GM19372 (cell line): ENCODE data around the gene COQ8B.

ENCODE experiments used
- ATAC-seq: cut with Tn5 transposase; IDR thresholded peaks from one replicate; pipeline ENCODE4 v1.9.1; 2021; ENCODE audit warnings: mild to moderate bottlenecking, low read depth, moderate library complexity; ENCODE audit not compliant: unreplicated experiment

The COQ8B gene

DNA sequence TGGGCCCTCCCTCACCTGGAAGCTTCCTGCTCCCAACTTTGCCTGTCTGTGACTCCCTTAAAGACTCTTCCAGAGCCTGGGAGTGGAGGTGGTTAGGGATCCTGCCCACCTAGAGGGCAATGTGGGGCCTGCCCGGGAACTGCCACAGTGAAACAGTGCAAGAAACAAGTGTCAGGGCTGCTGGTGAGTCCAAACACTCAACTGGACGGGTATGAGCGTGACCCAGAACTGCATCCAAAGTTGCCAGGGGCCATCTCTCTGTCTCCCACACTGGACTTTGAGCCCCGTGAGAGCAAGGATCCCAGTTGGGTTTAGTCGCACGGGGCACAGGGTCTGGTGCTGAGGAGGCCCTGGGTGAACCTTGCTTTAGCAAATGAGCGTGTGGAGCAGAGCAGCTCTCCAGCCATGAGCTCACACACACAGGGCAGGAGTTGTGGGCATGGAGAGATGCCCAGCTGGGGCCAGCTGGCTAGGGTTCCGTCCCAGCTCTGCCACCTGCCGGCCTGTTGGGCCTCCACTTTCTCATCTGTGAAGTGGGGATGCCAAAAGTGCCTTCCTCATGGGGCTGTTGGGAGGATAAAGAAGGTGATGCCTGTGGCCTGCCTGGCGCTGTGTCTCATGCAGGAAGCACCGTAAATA lies 23.4 kb downstream of the COQ8B start:
- no peak for ATAC-seq

DNA sequence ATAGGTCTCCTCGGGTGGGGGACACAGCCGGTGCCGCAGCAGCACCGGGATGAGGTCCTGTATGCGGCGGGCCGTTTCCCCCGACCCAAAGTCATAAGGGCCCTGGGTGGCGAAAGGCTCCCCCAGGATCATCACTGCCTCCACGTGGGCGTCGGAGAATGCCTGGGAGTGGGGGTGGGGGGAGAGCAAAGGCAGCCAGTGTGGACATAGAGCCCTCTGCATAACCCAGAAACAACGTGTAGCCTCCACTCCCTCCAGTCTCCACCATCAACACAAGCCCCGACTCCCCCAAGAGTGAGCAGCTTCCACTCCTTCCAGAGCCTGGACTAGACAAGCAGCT lies 24.5 kb downstream of the COQ8B start:
- no peak for ATAC-seq

DNA sequence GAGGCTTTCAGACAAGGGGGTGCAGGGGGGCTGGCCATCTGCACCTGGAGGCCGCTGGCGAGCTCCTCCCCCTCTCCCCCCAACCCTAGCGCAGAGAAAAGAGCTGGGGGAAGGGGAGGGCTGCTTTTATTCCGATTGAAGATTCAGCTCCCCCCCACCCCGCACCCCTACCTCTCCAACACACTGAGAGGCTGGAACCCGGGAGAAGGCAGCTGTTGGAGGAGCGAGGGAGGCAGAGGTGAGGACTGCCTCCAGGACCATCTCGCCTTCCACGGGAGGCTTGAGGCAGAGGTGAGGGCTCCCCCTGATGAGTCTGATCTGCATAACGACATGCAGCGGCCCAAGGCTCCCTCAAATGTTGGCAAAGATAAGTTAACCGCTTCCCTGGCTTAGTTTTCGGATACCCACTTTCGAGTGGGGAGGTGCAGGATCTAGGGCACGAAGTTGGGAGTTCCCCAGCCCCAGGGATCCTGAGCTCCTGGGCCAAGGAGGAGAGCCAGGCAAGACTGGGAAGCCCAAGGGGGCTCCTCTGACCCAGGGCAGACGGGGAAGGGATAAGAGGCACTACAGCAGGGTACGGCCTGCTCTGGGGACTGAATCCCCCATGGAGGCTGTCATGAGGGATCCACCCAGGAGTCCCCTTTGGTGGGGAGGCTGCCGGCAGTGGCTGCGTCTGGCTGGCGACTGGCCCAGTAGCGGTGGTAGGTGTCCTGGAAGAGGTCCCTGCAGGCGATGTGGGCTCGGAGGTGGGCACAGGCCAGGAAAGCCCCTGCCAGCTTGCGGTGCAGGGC lies 25.1 kb downstream of the COQ8B start:
- no peak for ATAC-seq

DNA sequence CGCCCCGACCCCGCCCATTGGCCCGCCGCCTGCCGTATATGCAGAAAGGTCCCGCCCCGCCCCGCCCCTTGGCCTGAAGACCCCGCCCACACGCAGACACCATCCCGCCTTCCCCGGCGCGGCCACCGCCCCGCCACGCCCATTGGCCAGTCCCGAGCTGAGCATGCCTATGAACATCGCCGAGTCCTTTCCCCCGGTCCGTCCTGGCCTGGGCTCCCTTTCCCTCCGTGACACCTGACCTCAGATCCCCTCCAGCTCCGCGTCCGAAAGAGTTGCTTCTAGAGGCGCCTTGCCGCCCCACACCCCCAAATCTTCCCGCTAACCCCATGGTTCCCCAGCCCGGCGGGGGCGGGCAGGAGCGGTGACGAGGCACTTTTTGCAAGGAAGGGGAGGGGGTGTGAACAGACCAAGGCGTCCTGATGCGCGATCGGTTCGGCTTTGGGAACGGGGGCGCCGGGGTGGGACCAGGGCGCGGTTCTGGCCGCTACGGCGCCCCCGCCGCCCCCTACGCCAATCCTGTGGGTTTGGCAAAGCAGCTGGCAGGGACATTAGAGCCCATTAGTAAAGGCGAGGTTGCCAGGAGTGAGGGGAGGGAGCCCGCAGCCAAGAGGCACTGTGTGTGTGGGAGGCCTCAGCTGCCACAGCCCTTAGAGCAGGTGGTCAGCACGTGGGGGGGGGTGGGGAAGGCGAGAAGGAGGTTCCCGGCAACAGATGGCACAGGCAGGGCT lies 25.8 kb downstream of the COQ8B start:
- ATAC-seq: peak; percentile 50

DNA sequence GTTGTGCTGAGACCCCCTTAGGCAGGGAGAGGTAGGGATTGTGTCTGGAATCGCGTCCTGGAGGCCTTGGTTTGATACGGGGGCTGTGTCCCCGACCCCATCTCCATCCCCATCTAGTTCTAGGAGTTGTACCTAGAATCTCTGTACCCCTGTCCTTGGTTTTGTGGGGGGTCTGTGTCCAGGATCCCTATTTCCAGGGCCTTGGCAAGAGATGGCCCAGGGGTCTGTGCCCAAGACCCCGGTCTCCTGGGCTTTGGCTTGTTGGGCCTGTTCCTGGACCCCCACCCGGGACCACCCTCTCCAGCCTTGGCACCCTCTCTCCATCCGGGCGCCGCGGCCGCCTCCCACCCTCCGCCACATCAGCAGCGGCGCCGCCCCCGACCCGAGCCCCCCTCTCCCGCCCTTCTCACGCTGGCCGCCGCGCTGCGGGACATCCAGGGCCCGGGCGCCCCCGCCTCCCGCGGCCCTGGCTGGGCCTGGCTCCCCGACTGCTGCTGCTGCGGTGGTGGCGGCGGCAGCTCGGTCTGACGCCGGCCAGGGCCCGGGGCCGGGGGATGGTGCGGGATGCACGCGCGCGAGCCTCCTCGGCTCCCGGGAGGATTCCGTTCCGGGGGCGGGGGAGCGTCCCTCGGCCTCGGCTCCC lies 26.5 kb downstream of the COQ8B start, which contains the start of gene NUMBL:
NUMBL (minus strand) TSS at position 602 of the 643 bp plus-strand sequence; CDS start at position 434, 168 bp downstream.
- ATAC-seq: peak; percentile 17

DNA sequence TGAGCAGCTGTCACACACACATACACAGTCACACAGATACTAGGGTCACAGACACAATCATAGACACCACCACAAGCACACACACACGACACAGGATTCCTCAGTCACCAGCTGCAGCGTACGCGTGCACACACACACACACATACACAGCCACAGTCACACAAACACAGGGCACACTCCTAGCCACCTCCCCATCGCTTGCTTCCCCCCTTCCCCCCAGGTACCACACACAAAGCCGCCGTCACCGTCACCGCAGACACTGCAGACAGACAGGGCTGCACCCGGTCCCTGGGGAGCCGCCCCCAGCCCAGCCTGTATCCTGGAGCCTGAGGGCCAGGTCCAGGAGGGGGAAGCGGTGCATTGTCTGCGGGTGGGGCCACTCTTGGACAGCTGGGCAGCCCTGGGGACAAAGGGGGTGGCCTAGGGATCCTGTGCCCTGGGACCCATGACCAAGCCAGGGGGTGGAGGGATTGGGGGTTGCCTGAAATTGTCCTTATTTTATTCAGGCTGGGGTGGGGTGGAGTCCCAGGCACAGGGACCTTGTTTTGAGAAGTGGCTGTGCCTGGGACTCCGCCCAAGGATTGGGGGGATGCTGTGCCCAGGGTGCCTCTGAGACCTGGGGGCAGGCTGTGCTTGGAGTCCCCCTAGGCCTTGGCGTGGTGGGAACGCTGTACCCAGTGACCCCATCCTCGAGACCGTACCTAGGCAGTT lies 27.2 kb downstream of the COQ8B start:
- ATAC-seq: no peak

DNA sequence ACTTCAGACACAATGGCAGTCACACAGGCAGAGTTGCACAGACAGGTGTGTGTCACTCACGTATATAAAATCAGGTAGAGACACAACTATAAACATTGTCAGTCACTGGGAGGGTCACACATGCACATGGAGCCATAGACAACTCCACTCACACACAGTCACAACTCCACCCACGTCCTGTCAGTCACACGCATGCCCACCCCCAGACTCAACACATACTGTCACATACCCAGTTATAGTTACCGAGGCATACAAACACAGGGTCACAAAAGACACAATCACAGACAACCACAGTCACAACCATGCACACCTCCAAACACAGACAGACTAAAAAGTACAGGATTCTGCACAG lies 27.7 kb downstream of the COQ8B start:
- ATAC-seq: no peak

DNA sequence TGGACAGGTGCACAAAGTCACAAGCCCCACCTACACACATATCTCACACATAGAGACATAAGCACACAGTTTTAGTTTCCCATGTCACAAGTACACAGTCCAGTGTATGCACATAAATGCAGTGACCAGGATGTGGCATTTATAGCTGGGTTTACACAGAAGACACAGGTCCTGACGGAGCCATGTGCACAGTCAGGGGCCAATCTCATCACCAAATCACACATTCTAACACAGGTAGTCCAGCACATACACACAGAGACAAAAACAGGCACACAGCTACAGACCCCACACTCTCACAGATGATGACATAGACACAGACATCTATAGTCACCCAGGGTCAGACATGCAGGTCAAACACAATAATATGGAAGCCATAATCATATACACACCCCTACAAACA lies 28.4 kb downstream of the COQ8B start:
- no peak for ATAC-seq

DNA sequence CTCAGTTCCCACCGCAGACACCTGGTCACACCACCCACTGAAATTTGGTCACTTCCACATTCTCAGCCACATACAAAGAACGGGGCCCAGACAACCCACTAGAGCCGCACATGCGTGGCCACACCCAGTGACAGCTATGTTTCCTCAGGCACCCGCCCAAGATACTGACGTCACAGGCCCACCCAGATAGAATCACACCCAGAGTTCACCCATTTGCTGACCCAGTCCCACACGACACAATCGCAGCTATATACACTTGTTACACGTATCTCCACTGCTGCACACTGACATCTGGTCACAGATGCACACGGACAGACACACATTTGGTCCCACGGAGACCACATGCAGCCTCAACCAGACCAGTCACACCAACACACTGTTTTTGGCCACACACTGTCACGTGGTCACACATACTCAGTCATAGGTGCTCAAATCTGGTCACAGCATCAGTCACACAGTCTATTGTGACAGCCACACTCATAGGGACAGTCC lies 29.1 kb downstream of the COQ8B start:
- no peak for ATAC-seq

DNA sequence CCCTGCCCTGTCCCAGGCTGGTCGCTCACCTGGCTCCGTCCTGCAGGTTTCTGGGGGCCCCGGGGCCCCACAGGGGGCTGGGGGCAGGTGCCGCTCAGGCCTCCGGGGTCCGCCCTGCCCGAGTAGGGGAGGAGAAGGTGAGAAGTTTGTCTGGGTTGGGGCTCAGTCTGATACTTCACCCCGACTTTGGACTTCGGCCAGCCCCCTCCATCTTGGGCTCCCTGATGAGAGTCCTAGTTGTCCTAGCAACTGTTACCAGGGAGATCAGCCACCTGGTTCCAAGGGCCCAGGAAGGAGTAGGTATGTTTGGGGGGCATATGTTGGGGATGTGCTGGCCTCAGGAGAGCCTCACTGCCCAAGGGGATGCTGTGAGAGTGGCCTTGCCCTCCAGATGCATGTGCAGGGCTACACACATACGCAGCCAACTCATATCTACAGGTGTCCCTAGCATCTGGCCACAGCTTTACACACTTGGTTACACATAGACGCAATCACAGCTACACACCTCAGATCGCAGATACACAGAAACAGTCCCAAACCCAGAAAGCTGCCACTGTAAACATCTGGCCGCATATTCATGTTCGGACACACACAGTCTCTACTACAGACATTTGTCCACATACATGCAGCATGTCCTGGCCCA lies 29.7 kb downstream of the COQ8B start:
- ATAC-seq: no peak

DNA sequence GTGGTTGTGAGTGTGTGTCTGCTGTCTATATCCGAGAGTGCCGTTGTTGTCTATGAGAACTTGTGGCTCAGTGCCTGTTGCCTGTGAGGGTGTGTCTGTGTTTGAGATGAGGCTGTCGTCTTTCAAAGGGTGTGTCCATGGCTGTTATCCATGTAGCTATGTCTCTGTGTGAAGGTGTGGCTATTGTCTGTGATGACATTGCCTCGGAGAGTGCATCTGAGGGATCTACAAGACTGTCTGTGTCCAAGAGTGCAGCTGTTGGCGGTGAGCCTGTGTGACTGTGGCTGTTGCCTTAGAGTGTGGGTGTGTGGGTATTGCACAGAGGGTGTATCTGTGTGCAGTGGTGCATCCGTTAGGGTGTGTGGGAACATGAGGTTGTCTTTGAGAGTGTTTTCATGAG lies 31.1 kb downstream of the COQ8B start:
- no peak for ATAC-seq

DNA sequence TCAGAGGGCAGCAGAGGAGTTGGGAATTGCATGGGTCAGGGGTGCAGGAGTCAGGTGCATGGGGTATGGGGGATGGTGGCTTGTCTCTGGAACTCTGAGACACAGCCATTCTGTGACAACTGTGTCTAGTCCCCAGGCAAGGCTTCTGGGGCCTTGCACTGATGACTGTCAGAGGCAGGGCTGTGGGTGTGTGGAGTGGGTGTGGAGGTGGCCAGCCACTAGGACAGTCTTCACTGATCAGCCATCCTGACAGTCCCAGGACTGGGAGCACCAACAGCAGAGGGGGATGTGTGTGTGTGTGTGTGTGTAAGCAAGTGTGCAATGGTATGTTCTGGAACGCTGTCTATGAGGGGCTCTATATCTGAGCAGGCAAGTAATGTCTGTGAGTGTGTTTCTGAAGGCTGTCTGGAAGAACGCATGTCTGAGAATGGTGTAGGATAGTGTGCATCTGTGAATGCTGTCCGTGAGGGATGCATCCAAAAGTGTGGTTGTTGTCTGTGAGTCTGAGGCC lies 31.6 kb downstream of the COQ8B start:
- ATAC-seq: no peak

DNA sequence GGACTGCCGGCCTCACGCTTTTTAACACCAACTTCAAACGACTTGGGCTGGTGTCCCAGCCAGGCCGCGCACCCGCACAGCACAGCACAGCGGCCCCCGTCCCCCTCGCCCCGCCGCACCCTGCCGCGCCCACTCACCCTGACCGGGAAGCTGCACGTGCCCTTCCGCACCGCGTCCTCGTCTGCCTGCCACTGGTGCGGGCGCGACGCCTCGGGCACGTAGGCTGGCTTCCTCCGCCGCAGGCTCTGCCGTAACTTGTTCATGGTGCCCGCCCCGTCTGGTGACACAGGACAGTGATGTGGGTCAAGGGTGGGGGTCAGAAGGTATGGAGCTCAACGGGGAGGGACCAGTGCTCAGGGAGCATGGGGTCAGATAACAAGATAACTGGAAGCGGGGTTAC lies 32.4 kb downstream of the COQ8B start:
- no peak for ATAC-seq

DNA sequence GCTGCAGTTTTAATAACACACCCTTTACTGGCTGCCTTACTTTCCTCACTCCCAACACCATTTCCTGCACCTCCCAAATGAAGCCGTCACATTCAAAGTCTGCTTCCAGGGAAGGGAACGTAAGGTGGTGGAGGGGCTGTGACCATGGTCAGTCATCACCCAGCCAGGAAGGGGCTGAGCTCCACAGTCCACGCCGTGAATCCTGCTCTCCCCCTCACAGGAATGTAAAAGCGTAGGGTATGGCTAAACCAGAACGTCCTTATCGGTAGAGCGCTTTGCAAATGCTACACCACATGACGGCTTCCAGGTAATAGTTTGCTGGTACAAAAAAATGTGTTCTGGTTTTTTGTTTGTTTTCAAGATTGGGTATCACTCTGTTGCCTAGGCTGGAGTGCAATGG lies 33.2 kb downstream of the COQ8B start:
- ATAC-seq: no peak

DNA sequence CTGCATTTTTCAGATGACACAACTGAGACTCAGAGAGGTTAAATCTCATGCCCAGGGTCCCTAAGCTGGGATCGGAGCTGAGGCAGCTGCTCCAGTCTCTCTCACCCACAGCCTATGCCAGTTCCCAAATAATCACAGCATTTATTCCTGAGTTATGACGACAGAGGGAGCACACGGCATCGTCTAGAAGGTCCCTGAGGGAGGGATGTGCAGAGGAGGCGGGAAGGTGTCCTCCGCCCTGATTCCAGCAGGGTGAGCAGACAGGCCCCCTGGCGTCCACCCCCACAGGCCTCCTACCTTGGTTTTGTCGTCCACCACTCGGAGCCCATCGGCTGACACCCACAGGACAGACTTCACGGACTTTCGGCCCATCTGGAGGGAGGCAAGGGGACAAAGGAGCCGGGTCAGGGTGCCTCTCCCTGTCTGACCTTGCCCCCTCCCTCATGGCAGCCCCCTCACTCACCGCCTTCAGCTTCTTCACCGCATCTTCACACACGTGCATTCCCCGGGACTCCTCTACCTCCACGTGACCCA lies 34.2 kb downstream of the COQ8B start:
- ATAC-seq: no peak

DNA sequence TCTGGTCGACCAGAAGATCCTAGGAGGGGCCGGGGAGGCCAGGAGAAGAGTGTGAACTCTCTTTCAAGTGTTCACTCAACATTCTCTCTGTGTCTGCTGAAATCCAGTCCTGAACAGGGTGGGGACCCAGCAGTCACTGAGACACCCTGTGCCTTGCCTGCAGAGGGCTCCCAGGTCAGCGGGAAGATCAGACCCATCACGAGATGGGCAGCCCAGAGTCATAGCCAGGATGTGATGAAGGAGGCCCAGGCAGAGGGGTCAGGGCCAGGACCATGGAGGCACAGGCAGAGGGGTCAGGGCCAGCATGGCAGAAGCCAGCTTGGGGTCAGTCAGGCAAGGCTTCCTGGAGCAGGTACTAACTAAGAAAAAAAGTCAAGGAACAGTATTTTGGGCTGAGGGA lies 35.6 kb downstream of the COQ8B start:
- ATAC-seq: no peak

DNA sequence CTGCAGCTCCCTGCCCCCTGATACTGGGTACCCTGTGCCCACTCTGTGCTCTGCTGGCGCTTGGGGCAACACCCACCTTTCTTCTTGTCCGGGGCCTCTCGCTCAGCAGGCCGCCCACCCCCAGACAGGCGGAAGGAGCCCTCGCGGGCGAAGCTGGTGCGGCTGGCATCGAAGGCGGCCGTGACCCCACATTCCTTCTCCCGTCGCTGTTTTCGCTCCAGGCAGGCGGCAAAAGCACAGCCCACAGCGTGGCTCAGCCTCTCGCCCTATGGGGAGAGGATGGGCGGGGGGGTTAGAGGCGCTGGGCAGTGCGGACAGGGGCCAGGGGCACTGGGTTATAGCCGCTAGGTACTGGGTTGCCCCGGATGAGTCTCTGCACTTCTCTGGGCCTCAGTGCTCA lies 39.5 kb downstream of the COQ8B start:
- no peak for ATAC-seq

DNA sequence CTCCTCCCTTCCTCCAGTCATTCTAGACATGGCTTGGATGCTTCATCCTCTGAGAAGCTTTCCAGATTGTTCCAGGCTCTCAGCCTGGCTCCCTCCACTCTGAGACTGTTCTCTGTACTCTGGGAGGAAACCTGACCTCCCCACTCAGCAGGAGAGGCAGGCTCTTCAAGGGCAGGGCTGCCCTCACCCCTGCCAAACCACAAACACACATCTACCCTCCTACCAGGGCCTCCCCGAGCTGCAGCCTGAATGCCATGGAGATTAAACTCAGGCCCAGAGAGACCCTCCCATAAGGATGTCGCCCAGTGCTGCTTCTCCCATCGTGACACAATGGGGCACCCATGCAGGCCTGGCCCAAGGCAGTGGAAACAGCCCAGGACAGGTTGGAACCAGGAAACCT lies 42.4 kb downstream of the COQ8B start:
- ATAC-seq: no peak

DNA sequence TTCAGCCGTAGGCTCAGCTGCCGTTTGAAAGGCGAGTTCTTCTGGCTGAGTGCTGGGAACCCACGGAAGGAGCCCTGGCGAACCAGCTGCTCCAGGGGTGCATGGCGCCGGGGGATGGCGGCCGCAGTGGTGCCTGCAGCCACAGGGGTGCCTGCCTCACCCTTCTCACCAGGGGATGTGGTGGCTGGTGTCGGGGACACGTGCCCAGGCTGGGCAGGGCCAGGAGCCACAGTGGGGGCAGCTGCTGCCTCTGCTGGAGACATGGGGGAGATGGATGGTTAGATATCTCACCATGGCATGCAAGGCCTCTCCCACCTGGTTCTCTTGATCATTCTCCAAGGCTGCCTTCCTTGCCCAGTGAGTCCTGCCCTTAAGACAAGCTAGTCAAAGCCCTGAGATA lies 43.3 kb downstream of the COQ8B start:
- no peak for ATAC-seq
